Measurements from ENCODE around the gene POPDC3. TPM values are rescaled to one million over a fixed set of nuclear protein-coding genes. Genes with fewer than 3 reads are reported as not detected.

The POPDC3 gene
- total RNA-seq, 2 donors from 2014 or later, result not detected

DNA sequence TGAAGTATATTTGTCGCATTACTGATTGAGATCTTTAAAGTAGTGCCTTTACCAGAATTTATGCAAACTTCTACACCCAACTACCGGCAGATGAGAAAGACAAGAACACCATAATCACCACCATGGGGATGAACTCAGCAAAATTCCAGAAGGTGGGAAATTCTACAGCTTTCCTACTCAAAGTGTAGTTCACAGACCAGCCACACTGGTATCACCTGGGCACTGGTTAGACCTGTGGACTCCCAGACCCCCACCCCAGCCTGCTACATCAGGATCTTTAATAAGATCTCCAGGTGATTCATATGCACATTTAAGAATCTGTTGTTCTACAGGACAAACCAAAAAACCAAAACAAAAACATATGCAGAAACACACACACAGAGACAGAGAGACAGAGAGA lies 67.9 kb downstream of the POPDC3 start:
- Histone ChIP-seq H3K9me3 (no peaks in the 10 kb centered on the region), H3K27ac (no peak overlapping the region), H3K4me3 (no peak overlapping the region), H3K36me3 (replicated peaks in 1 of 2; ENCODE audit: insufficient read depth in 1 of 2, low read depth in 2 of 2) (no peaks in the 10 kb centered on the region), H3K4me1 (no peaks in the 10 kb centered on the region), H3K27me3 (no peaks in the 10 kb centered on the region)
- WGBS, 2 donors, result 78 to 88% methylated on average over 2 of the region's 2 CpGs
- TF ChIP-seq POLR2A (IDR thresholded peaks at IDR 0.05), result no peak
- TF ChIP-seq, protein P1, sequence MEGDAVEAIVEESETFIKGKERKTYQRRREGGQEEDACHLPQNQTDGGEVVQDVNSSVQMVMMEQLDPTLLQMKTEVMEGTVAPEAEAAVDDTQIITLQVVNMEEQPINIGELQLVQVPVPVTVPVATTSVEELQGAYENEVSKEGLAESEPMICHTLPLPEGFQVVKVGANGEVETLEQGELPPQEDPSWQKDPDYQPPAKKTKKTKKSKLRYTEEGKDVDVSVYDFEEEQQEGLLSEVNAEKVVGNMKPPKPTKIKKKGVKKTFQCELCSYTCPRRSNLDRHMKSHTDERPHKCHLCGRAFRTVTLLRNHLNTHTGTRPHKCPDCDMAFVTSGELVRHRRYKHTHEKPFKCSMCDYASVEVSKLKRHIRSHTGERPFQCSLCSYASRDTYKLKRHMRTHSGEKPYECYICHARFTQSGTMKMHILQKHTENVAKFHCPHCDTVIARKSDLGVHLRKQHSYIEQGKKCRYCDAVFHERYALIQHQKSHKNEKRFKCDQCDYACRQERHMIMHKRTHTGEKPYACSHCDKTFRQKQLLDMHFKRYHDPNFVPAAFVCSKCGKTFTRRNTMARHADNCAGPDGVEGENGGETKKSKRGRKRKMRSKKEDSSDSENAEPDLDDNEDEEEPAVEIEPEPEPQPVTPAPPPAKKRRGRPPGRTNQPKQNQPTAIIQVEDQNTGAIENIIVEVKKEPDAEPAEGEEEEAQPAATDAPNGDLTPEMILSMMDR (IDR thresholded peaks at IDR 0.05), result no peak
- ATAC-seq (no peak), DNase-seq (no peak)
- intact Hi-C loops (cut with DNase I), result no loop called here

DNA sequence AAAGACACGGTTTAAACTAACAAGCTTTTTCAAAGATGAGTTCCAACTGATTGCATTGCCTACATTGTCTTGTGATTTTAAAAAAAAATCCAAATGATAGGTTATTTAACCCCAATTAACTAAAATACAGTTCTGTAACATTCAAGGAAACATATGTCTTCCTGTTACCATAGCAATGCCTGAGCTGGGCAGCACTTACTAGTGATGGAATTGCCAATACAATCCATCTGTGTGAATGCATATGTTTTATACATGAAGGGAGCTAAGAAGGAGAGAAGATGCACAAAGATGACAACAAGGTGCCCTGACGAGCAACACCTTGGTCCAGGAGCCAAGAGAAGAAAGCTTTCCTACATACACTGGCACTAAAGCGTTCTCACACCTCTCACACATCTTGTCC lies 68.7 kb downstream of the POPDC3 start:
- no peaks in the 10 kb centered on the region for H3K27me3 ChIP-seq
- no peak for DNase-seq
- H3K36me3 ChIP-seq (replicated peaks in 1 of 2; ENCODE audit: insufficient read depth in 1 of 2, low read depth in 2 of 2), result no peaks in the 10 kb centered on the region
- TF ChIP-seq POLR2A (IDR thresholded peaks at IDR 0.05), result no peak
- TF ChIP-seq, protein P1 (IDR thresholded peaks at IDR 0.05), result no peak
- H3K9me3 ChIP-seq, result no peaks in the 10 kb centered on the region
- no peak overlapping the region for H3K4me3 ChIP-seq
- WGBS, 2 donors, result 68 to 71% methylated on average over 3 of the region's 3 CpGs
- no peak overlapping the region for H3K27ac ChIP-seq
- intact Hi-C loops (cut with DNase I), result no loop called here
- ATAC-seq, result no peak
- no peaks in the 10 kb centered on the region for H3K4me1 ChIP-seq

DNA sequence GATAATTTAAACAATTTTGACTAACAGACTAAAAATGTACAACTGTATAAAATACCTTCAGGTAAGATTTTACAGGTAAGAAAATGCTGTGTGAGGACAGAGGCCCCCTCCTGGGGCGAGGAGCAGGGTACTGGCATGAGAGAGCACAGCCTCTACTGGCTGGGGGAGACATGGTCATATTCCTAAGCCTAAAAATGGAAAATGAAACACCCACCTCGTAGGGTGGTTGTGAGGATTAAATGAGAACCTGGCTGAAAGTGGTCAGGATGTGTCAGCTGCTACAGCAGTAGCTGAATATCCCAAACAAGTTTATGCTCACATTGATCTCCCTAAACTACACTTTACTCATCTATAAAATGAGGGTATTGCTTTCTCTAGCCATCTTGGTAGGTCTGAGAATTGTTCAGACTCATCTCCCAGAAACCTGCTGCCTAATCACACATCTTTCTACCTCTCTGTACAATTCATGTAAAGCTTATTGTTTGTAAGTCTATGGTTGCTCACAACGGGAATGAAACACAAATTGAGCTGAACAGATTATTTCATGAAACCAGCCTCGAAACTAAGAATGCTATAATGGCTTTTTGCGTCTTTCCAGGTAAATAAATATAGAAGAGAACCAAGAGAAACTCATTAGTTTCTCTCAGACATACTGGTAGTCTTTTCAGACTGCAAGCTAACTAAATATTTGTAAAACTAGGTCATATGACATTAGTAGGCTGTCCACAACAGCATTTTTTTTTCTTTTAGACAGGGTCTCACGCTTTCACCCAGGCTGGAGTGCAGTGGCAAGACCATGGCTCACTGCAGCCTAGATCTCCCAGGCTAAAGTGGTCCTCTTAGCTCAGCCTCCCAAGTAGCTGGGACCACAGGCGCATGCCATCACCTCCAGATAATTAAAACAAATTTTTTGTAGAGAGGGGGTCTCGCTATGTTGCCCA lies 69.6 kb downstream of the POPDC3 start:
- TF ChIP-seq, protein P1 (IDR thresholded peaks at IDR 0.05), result no peak
- TF ChIP-seq POLR2A (IDR thresholded peaks at IDR 0.05), result no peak
- Histone ChIP-seq H3K27ac (no peak overlapping the region), H3K27me3 (no peaks in the 10 kb centered on the region), H3K36me3 (replicated peaks in 1 of 2; ENCODE audit: insufficient read depth in 1 of 2, low read depth in 2 of 2) (no peaks in the 10 kb centered on the region), H3K4me3 (no peak overlapping the region), H3K9me3 (no peaks in the 10 kb centered on the region), H3K4me1 (no peaks in the 10 kb centered on the region)
- WGBS, 2 donors, result 66 to 69% methylated on average over 8 of the region's 8 CpGs
- DNase-seq (no peak), ATAC-seq (no peak)
- intact Hi-C loops (cut with DNase I), result no loop called here

DNA sequence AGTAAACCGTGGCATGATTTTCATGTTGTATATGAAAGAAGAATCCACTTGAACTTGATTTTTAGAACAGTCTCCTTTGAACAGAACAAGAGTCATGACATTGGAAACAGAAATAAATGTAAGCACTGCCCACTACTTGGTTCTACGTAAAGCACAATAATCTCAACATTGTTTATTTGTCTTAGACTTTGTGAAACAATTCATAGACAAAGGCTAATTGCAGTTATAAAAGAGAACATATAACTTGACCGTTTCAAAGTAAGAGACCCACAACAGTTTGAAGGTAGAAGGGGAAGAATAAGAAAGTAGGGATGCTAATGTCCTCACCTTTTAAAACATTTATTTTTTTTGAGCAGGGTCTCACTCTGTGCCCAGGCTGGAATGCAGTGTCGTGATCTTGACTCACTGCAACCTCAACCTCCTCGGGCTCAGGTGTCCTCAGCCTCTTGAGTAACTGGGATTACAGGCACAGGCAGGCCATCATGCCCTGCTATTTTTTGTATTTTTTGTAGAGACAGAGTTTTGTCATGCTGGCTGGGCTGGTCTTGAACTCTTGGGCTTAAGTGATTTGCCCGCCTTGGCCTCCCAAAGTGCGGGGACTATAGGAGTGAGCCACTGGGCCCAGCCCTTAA lies 71.1 kb downstream of the POPDC3 start:
- ATAC-seq (no peak), DNase-seq (no peak)
- Histone ChIP-seq H3K36me3 (replicated peaks in 1 of 2; ENCODE audit: insufficient read depth in 1 of 2, low read depth in 2 of 2) (no peaks in the 10 kb centered on the region), H3K27ac (no peak overlapping the region), H3K9me3 (no peaks in the 10 kb centered on the region), H3K27me3 (no peaks in the 10 kb centered on the region), H3K4me1 (no peaks in the 10 kb centered on the region), H3K4me3 (no peak overlapping the region)
- intact Hi-C loops (cut with DNase I), result no loop called here
- TF ChIP-seq, protein P1 (IDR thresholded peaks at IDR 0.05), result no peak
- no peak for TF ChIP-seq POLR2A (IDR thresholded peaks at IDR 0.05)
- WGBS, 2 donors, result 75 to 86% methylated on average over 7 of the region's 7 CpGs

Other genes starting within 250 kb of the POPDC3 start
- not detected for gene LIN28B, start 222.9 kb downstream of the POPDC3 start, total RNA-seq
- gene PREP, start 223.1 kb upstream of the POPDC3 start, total RNA-seq, result 10 to 100 TPM; 10.1 to 21.8 TPM

Measured in body of pancreas (tissue), 4 donors.